Skin of body (tissue), 3 donors: ENCODE data around the gene YEATS4. TPM values are rescaled to one million over a fixed set of nuclear protein-coding genes. Genes with fewer than 3 reads are reported as not detected.

Experiments used
- DNase-seq: peaks from one replicate; lab custom pipeline; 2025; lab: John Stamatoyannopoulos, UW
- small RNA-seq: library from RNA; depleted of rRNA; stranded (forward); fragments of <200 nt; gene quantifications from one replicate; pipeline ENCODE3, GENCODE V24; 2014; ENCODE audit warnings: low replicate concordance
- total RNA-seq: library from RNA; depleted of rRNA; stranded (reverse); fragments of >200 nt; gene quantifications from one replicate; pipeline ENCODE4 v1.2.3, GENCODE V29; 2014

Gene YEATS4
- total RNA-seq, 1 donor from 2014 or later = 12.9 TPM

- no peak for DNase-seq
Measured at GRCh38 chr12:69431591-69432222, 72.2 kb downstream of the YEATS4 start.

DNA sequence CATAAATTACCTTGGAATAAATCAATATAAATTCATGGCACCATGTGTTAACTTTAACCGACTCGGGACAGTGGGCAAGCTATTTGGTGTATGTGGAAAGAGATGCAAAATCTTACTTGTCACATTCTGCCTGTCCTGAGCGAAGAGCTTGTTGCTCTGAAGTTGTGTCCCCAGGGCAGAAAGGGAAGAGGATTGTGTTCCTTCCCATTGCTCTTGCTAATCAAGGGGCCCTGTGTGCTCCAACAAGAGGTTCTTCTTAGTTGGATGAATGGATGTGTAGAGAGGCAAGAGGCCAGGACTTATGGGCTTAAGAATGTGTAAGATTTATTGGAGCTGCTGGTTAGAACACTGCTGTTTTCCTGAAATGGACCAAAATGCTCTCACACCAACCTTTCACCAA, 74.1 kb downstream of the YEATS4 start:
- no peak for DNase-seq

DNA sequence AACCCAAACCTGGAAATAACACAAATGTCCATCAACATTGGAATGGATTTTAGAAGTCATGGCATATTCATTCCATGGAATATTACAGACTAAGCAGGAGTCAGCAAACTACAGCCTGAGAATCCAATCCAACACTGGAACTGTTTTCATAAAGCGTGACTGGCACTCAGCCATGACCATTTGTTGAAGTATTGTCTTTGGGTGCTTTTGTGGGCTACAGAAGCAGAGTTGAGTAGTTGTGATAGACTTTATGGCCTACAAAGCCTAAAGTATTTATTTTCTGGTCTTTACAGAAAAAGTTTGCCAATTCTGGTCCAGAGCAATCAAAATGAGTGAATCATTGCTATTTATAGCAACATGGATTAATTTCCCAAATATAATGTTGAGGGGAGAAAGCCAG, 76.1 kb downstream of the YEATS4 start:
- no peak for DNase-seq

DNA sequence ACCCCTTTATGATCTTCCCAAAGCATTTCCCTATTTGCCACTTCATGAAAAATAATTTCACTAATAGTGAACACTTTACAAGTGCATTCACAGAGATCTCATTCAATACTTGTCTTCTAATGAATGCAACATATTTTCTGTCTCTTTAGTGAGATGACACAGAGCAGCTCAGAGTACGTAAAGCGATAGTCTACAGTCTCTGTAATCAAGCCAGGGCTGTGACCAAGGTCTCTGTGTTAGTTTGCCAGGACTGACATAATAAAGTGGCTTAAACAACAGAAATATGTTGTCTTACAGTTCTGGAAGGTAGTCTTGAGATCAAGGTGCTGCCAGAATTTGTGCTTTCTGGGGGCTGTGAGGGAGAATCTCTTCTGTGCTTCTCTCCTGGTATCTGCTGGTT, 77.5 kb downstream of the YEATS4 start:
- no peak for DNase-seq

GRCh38 chr12:69438539-69438938, 79.0 kb downstream of the YEATS4 start:
- DNase-seq = no peak

GRCh38 chr12:69440016-69440415, 80.5 kb downstream of the YEATS4 start:
- no peak for DNase-seq

Small RNA genes within 50 kb of the gene (small RNA-seq; reads per million reads assigned to genes)
- gene RN7SL804P = not detected

Other genes with a start within 250 kb of the YEATS4 start
- gene CPSF6, start 120.2 kb upstream of the YEATS4 start, total RNA-seq = 46.6 TPM
- gene LYZ, start 11.4 kb upstream of the YEATS4 start, total RNA-seq = 148 TPM
- 49.3 TPM for gene FRS2, start 110.6 kb downstream of the YEATS4 start, total RNA-seq
- 141 TPM for gene CCT2, start 225.7 kb downstream of the YEATS4 start, total RNA-seq